Rectal smooth muscle tissue (tissue), 1 donor: Measurements from ENCODE around the gene MEAF6.
"Not testable (repeated sequence)": the region's sequence is repeated elsewhere in the genome, so short reads cannot be mapped to it uniquely, and the experiment has no call there.

ENCODE experiments used
- H3K27ac ChIP-seq: one replicate; pipeline ENCODE4 v1.7.0; 2013; ENCODE audit warnings: low read depth, low read length, inconsistent platforms
- H3K27me3 ChIP-seq: one replicate; pipeline ENCODE4 v1.7.0; 2013; ENCODE audit warnings: low read length; ENCODE audit not compliant: control insufficient read depth, insufficient read depth
- H3K36me3 ChIP-seq: one replicate; pipeline ENCODE4 v1.7.0; 2013; ENCODE audit warnings: low read length; ENCODE audit not compliant: control insufficient read depth, insufficient read depth
- H3K4me1 ChIP-seq: one replicate; pipeline ENCODE4 v1.7.0; 2013; ENCODE audit warnings: low read length; ENCODE audit not compliant: control insufficient read depth, insufficient read depth
- H3K4me3 ChIP-seq: one replicate; pipeline ENCODE4 v1.7.0; 2013; ENCODE audit warnings: low read length
- H3K9ac ChIP-seq: one replicate; pipeline ENCODE4 v1.7.0; 2013; ENCODE audit warnings: low read length

Gene MEAF6

GRCh38 chr1:37549341-37549740, 34.8 kb upstream of the MEAF6 start:
- peaks cover 21% of the 10 kb centered on the region for H3K36me3 ChIP-seq
- H3K27ac ChIP-seq = no peak overlapping the region
- H3K9ac ChIP-seq = no peak overlapping the region

GRCh38 chr1:37545019-37545418, 30.5 kb upstream of the MEAF6 start:
- H3K27ac ChIP-seq = no peak overlapping the region
- peaks cover 19% of the 10 kb centered on the region for H3K36me3 ChIP-seq
- H3K9ac ChIP-seq = no peak overlapping the region

More at GRCh38 chr1:37549341-37549740, 34.8 kb upstream of the MEAF6 start:
- H3K4me3 ChIP-seq = no peak overlapping the region
- no peaks in the 10 kb centered on the region for H3K27me3 ChIP-seq
- peaks cover 10% of the 10 kb centered on the region for H3K4me1 ChIP-seq

GRCh38 chr1:37544530-37544929, 30.0 kb upstream of the MEAF6 start:
- Histone ChIP-seq H3K27ac (no peak overlapping the region), H3K4me1 (no peaks in the 10 kb centered on the region), H3K27me3 (no peaks in the 10 kb centered on the region), H3K36me3 (peaks cover 20% of the 10 kb centered on the region), H3K4me3 (no peak overlapping the region), H3K9ac (no peak overlapping the region)

More at GRCh38 chr1:37545019-37545418, 30.5 kb upstream of the MEAF6 start:
- H3K4me1 ChIP-seq = no peaks in the 10 kb centered on the region
- H3K4me3 ChIP-seq = no peak overlapping the region
- H3K27me3 ChIP-seq = no peaks in the 10 kb centered on the region

- H3K4me3 ChIP-seq = no peak overlapping the region
- no peaks in the 10 kb centered on the region for H3K27me3 ChIP-seq
- no peaks in the 10 kb centered on the region for H3K4me1 ChIP-seq
- no peak overlapping the region for H3K9ac ChIP-seq
- peaks cover 26% of the 10 kb centered on the region for H3K36me3 ChIP-seq
- no peak overlapping the region for H3K27ac ChIP-seq
Measured at GRCh38 chr1:37540036-37540785, 25.6 kb upstream of the MEAF6 start.

GRCh38 chr1:37539154-37539553, 24.6 kb upstream of the MEAF6 start:
- H3K36me3 ChIP-seq = peaks cover 22% of the 10 kb centered on the region
- not testable (repeated sequence) for H3K4me3 ChIP-seq, H3K9ac ChIP-seq, H3K27me3 ChIP-seq, H3K4me1 ChIP-seq, H3K27ac ChIP-seq

GRCh38 chr1:37537378-37537777, 22.8 kb upstream of the MEAF6 start:
- H3K4me1 ChIP-seq = peaks cover 6% of the 10 kb centered on the region
- H3K36me3 ChIP-seq = peaks cover 22% of the 10 kb centered on the region
- H3K4me3 ChIP-seq = no peak overlapping the region
- H3K9ac ChIP-seq = no peak overlapping the region
- H3K27ac ChIP-seq = no peak overlapping the region
- H3K27me3 ChIP-seq = no peaks in the 10 kb centered on the region

- Histone ChIP-seq H3K36me3 (peaks cover 14% of the 10 kb centered on the region), H3K4me3 (no peak overlapping the region), H3K27ac (no peak overlapping the region), H3K27me3 (no peaks in the 10 kb centered on the region), H3K4me1 (peaks cover 6% of the 10 kb centered on the region), H3K9ac (no peak overlapping the region)
Measured at GRCh38 chr1:37533317-37534093, 18.9 kb upstream of the MEAF6 start.

GRCh38 chr1:37532418-37533156, 18.0 kb upstream of the MEAF6 start:
- not testable (repeated sequence) for H3K27me3 ChIP-seq, H3K27ac ChIP-seq, H3K4me1 ChIP-seq, H3K9ac ChIP-seq, H3K4me3 ChIP-seq
- H3K36me3 ChIP-seq = peaks cover 10% of the 10 kb centered on the region

GRCh38 chr1:37529888-37530287, 15.3 kb upstream of the MEAF6 start:
- H3K4me3 ChIP-seq, H3K36me3 ChIP-seq, H3K27ac ChIP-seq, H3K4me1 ChIP-seq, H3K9ac ChIP-seq, H3K27me3 ChIP-seq: not testable (repeated sequence)

GRCh38 chr1:37519613-37520012, 5.0 kb upstream of the MEAF6 start:
- Histone ChIP-seq H3K4me1 (no peaks in the 10 kb centered on the region), H3K9ac (no peak overlapping the region), H3K4me3 (no peak overlapping the region), H3K36me3 (no peaks in the 10 kb centered on the region), H3K27me3 (no peaks in the 10 kb centered on the region), H3K27ac (no peak overlapping the region)

GRCh38 chr1:37518929-37519328, 4.4 kb upstream of the MEAF6 start:
- not testable (repeated sequence) for H3K27me3 ChIP-seq, H3K36me3 ChIP-seq, H3K27ac ChIP-seq, H3K9ac ChIP-seq, H3K4me1 ChIP-seq, H3K4me3 ChIP-seq

- H3K27me3 ChIP-seq, H3K36me3 ChIP-seq, H3K4me1 ChIP-seq, H3K27ac ChIP-seq, H3K9ac ChIP-seq, H3K4me3 ChIP-seq: not testable (repeated sequence)
Measured at GRCh38 chr1:37518241-37518640, 3.7 kb upstream of the MEAF6 start.
